HepG2 (cell line): ENCODE results near the gene MICAL3. TPM values are rescaled to one million over a fixed set of nuclear protein-coding genes. Genes with fewer than 3 reads are reported as not detected.

Experiments
- BRF2 ChIP-seq: sonication (generic); formaldehyde crosslinking; IDR thresholded peaks from 2 replicates; pipeline ENCODE4 v1.8.1; 2022; ENCODE audit warnings: mild to moderate bottlenecking, missing genetic modification reagents
- CEBPB ChIP-seq: IDR thresholded peaks from 2 replicates; pipeline ENCODE4 v1.6.1; 2011; ENCODE audit warnings: low read depth, low read length, improper control_type of control experiment, borderline replicate concordance
- ELF1 ChIP-seq: sonication (generic); formaldehyde crosslinking; IDR thresholded peaks from 2 replicates; pipeline ENCODE4 v1.4.0; 2020; ENCODE audit warnings: missing genetic modification reagents
- NFATC3 ChIP-seq: sonication (generic); formaldehyde crosslinking; IDR thresholded peaks from 2 replicates; pipeline ENCODE4 v1.5.1; 2020; ENCODE audit warnings: mild to moderate bottlenecking, missing genetic modification reagents
- NFKBIZ ChIP-seq: IDR thresholded peaks from 2 replicates; pipeline ENCODE4 v1.6.1; 2018; ENCODE audit warnings: missing genetic modification reagents, missing compliant biosample characterization
- NR2C2 ChIP-seq: sonication (generic); formaldehyde crosslinking; IDR thresholded peaks from 2 replicates; pipeline ENCODE4 v1.4.0; 2020; ENCODE audit warnings: missing genetic modification reagents, mild to moderate bottlenecking, moderate library complexity, borderline replicate concordance
- NRL ChIP-seq: sonication (generic); formaldehyde crosslinking; IDR thresholded peaks from 2 replicates; pipeline ENCODE4 v1.5.0; 2020; ENCODE audit warnings: missing genetic modification reagents, mild to moderate bottlenecking, moderate library complexity, borderline replicate concordance
- PATZ1 ChIP-seq: sonication (generic); formaldehyde crosslinking; IDR thresholded peaks from 2 replicates; pipeline ENCODE4 v1.4.0; 2020; ENCODE audit warnings: missing genetic modification reagents
- PPARG ChIP-seq: conservative IDR thresholded peaks from 2 replicates; pipeline ENCODE4 v1.6.1; 2016; ENCODE audit warnings: missing biosample characterization, missing genetic modification reagents
- RCOR2 ChIP-seq: IDR thresholded peaks from 2 replicates; pipeline ENCODE4 v1.6.1; 2016; ENCODE audit warnings: missing biosample characterization, missing genetic modification reagents
- RERE ChIP-seq: IDR thresholded peaks from 2 replicates; pipeline ENCODE4 v1.6.1; 2016; ENCODE audit warnings: low read depth, missing genetic modification reagents, missing compliant biosample characterization
- THAP11 ChIP-seq: IDR thresholded peaks from 2 replicates; pipeline ENCODE4 v1.6.1; 2016; ENCODE audit warnings: missing biosample characterization, missing genetic modification reagents
- ZBTB3 ChIP-seq: sonication (generic); formaldehyde crosslinking; IDR thresholded peaks from 2 replicates; pipeline ENCODE4 v1.4.0; 2020; ENCODE audit warnings: low read depth, mild to moderate bottlenecking, moderate library complexity, missing genetic modification reagents, borderline replicate concordance
- ZNF687 ChIP-seq: sonication (generic); formaldehyde crosslinking; IDR thresholded peaks from 2 replicates; pipeline ENCODE4 v1.5.1; 2020; ENCODE audit warnings: mild to moderate bottlenecking, missing genetic modification reagents, moderate library complexity
- ZNF740 ChIP-seq: sonication (generic); formaldehyde crosslinking; IDR thresholded peaks from 2 replicates; pipeline ENCODE4 v1.4.0; 2020; ENCODE audit warnings: missing genetic modification reagents
- polyA plus RNA-seq, 8 experiments: library from polyadenylated mRNA; depleted of rRNA in 3 of 8; stranded (reverse) in 7 of 8; unstranded in 1 of 8; fragments of >200 nt; fragmentation: Illumina TruSeq in 4 of 8; extraction: Trizol in 4 of 8; gene quantifications; 2 replicates each; pipeline versions ENCODE4 v1.2.1 to v1.2.3, GENCODE V29; 2011 to 2016; ENCODE audit warnings: low read depth in 4 of 8, missing spikeins in 1 of 8, mixed read lengths in 1 of 8; ENCODE audit not compliant: insufficient read depth in 1 of 8
- total RNA-seq, 5 experiments: library from RNA; depleted of rRNA; stranded (reverse); fragments of >200 nt; fragmentation: Illumina TruSeq; extraction: Trizol; gene quantifications; 2 replicates each; pipeline ENCODE4 v1.2.3, GENCODE V29; 2016; ENCODE audit warnings: low read depth in 1 of 5

The MICAL3 gene
- total and polyA plus RNA-seq, 2 of the 13 experiments (the other 11 are each of a cell fraction or from before 2014, with no cell fraction given): 5.3 to 12.5 TPM

GRCh38 chr22:17777005-17777716, 247.2 kb downstream of the MICAL3 start (continued):
- TF ChIP-seq ZBTB3 (CRISPR knock-in tag) (no peak), THAP11 (CRISPR knock-in tag) (peak; percentile 55), ZNF687 (CRISPR knock-in tag) (peak; percentile 82), BRF2 (CRISPR knock-in tag) (no peak), NR2C2 (CRISPR knock-in tag) (peak; percentile 36; the same call in 1 of the 2 replicates), ZNF740 (CRISPR knock-in tag) (no peak), NFATC3 (CRISPR knock-in tag) (0 out of 2 replicates have a peak, but pooled peaks have one; percentile 20), NRL (peak; percentile 49; the same call in 1 of the 2 replicates), ELF1 (CRISPR knock-in tag) (peak; percentile 79), PATZ1 (CRISPR knock-in tag) (0 out of 2 replicates have a peak, but pooled peaks have one; percentile 18), RCOR2 (CRISPR knock-in tag) (0 out of 2 replicates have a peak, but pooled peaks have one; percentile 22), CEBPB (peak; percentile 77), PPARG (peak; percentile 34; the same call in 1 of the 2 replicates), RERE (CRISPR knock-in tag) (no peak), NFKBIZ (CRISPR knock-in tag) (0 out of 2 replicates have a peak, but pooled peaks have one; percentile 55)
